H1 (cell line): Measurements from ENCODE around the gene DDN. TPM values are rescaled to one million over a fixed set of nuclear protein-coding genes. Genes with fewer than 3 reads are reported as not detected.

Source experiments
- CTCF ChIA-PET: fragments of 300-600 bp; sonication (Branson Sonifier 250); formaldehyde crosslinking; loops from one replicate; lab custom pipeline; 2021; ENCODE audit not compliant: partially characterized antibody; lab: Charles Lee
- POLR2A ChIA-PET: fragments of 300-600 bp; sonication (Branson Sonifier 250); formaldehyde crosslinking; loops from one replicate; lab custom pipeline; 2021; ENCODE audit warnings: inconsistent platforms; ENCODE audit not compliant: partially characterized antibody; lab: Charles Lee
- DNase-seq, 2 experiments: peaks; one replicate each; pipeline versions ENCODE4 v3.0.0 to v3.0.0-alpha.2; 2010 to 2022; ENCODE audit warnings: low spot score in 2 of 2, low read depth in 1 of 2, mixed read lengths in 1 of 2
- FAIRE-seq: peaks from 2 replicates; lab custom pipeline; 2011; peaks lifted over from hg19 to GRCh38; lab: Jason Lieb, UNC
- H2AFZ ChIP-seq: 2 replicates; pipeline ENCODE4 v1.8.1; 2012; ENCODE audit warnings: low read length, inconsistent platforms
- H2AK5ac ChIP-seq: 2 replicates; pipeline ENCODE4 v1.6.1; 2013; ENCODE audit warnings: low read depth, low read length
- H2BK120ac ChIP-seq: replicated peaks from 2 replicates; pipeline ENCODE3; 2013; ENCODE audit warnings: low read depth, low read length, inconsistent platforms
- H2BK12ac ChIP-seq: 2 replicates; pipeline ENCODE4 v1.6.1; 2013; ENCODE audit warnings: low read depth, low read length
- H2BK15ac ChIP-seq: 2 replicates; pipeline ENCODE4 v1.6.1; 2013; ENCODE audit warnings: low read length
- H2BK20ac ChIP-seq: 2 replicates; pipeline ENCODE4 v1.6.1; 2013; ENCODE audit warnings: low read length
- H2BK5ac ChIP-seq: 2 replicates; pipeline ENCODE4 v1.6.1; 2013; ENCODE audit warnings: low read depth, low read length
- H3K14ac ChIP-seq: 2 replicates; pipeline ENCODE4 v1.6.1; 2013; ENCODE audit warnings: inconsistent platforms; ENCODE audit not compliant: insufficient read length
- H3K18ac ChIP-seq: 2 replicates; pipeline ENCODE4 v1.6.1; 2013; ENCODE audit warnings: low read length; ENCODE audit errors: extremely low read depth
- H3K23ac ChIP-seq: 2 replicates; pipeline ENCODE4 v1.6.1; 2013; ENCODE audit warnings: inconsistent platforms; ENCODE audit not compliant: insufficient read length
- H3K23me2 ChIP-seq: 2 replicates; pipeline ENCODE4 v1.6.1; 2013; ENCODE audit warnings: low read depth, low read length
- H3K27ac ChIP-seq: 2 replicates; pipeline ENCODE4 v1.6.1; 2011; ENCODE audit warnings: low read depth, low read length, inconsistent platforms
- H3K27me3 ChIP-seq, 4 experiments: replicated peaks in 1 of 4; 1 replicate in 1 of 4; 2 replicates in 3 of 4; pipeline versions ENCODE4 v1.6.1 to v1.8.1; 2011 to 2013; ENCODE audit warnings: low read length in 3 of 4, mild to moderate bottlenecking in 3 of 4, inconsistent platforms in 2 of 4, mixed read lengths in 2 of 4, moderate library complexity in 1 of 4; ENCODE audit not compliant: control insufficient read depth in 3 of 4, insufficient read depth in 3 of 4; ENCODE audit errors: extremely low read depth in 1 of 4
- H3K36me3 ChIP-seq, 4 experiments: 2 replicates each; pipeline versions ENCODE4 v1.6.1 to v1.8.1; 2011 to 2013; ENCODE audit warnings: mild to moderate bottlenecking in 4 of 4, low read length in 3 of 4, moderate library complexity in 2 of 4, control low read depth in 1 of 4, inconsistent platforms in 1 of 4; ENCODE audit not compliant: insufficient read depth in 4 of 4, control insufficient read depth in 2 of 4
- H3K4ac ChIP-seq: replicated peaks from 2 replicates; pipeline ENCODE3; 2013; ENCODE audit warnings: low read length, low read depth, mixed read lengths, inconsistent platforms; ENCODE audit not compliant: insufficient read length
- H3K4me1 ChIP-seq, 4 experiments: replicated peaks in 1 of 4; 1 replicate in 1 of 4; 2 replicates in 3 of 4; pipeline versions ENCODE4 v1.6.1 to v1.8.1; 2011 to 2013; ENCODE audit warnings: low read length in 3 of 4, inconsistent platforms in 2 of 4, mixed read lengths in 1 of 4; ENCODE audit not compliant: insufficient read depth in 4 of 4, control insufficient read depth in 3 of 4
- H3K4me2 ChIP-seq, 2 experiments: 2 replicates each; pipeline versions ENCODE4 v1.6.1 to v1.8.1; 2011 to 2013; ENCODE audit warnings: low read depth in 2 of 2, low read length in 2 of 2, control low read depth in 1 of 2, inconsistent platforms in 1 of 2, mild to moderate bottlenecking in 1 of 2; ENCODE audit not compliant: insufficient read depth in 1 of 2
- H3K4me3 ChIP-seq, 4 experiments: fragments of 200-600, 300-600 bp in 1 of 4; sonication (generic), shearing (Covaris generic), sonication (Bioruptor Twin) in 1 of 4; 2 replicates each; pipeline versions ENCODE4 v1.5.1 to v1.8.1; 2011 to 2016; ENCODE audit warnings: low read length in 4 of 4, low read depth in 3 of 4, control low read depth in 2 of 4, inconsistent platforms in 2 of 4, mild to moderate bottlenecking in 2 of 4, mixed read lengths in 1 of 4, moderate library complexity in 1 of 4; ENCODE audit not compliant: insufficient read depth in 2 of 4; ENCODE audit errors: extremely low read depth in 1 of 4
- H3K56ac ChIP-seq: replicated peaks from 2 replicates; pipeline ENCODE3; 2013; ENCODE audit warnings: low read depth, mild to moderate bottlenecking, mixed read lengths, low read length, inconsistent platforms; ENCODE audit not compliant: insufficient read length
- H3K79me1 ChIP-seq: 2 replicates; pipeline ENCODE4 v1.6.1; 2013; ENCODE audit warnings: low read depth, low read length, control low read depth
- H3K79me2 ChIP-seq, 2 experiments: 2 replicates each; pipeline versions ENCODE4 v1.6.1 to v1.8.1; 2012 to 2013; ENCODE audit warnings: low read length in 2 of 2, mild to moderate bottlenecking in 2 of 2, inconsistent platforms in 1 of 2; ENCODE audit not compliant: insufficient read depth in 2 of 2, control insufficient read depth in 1 of 2
- H3K9ac ChIP-seq, 4 experiments: replicated peaks in 1 of 4; 1 replicate in 1 of 4; 2 replicates in 3 of 4; pipeline versions ENCODE4 v1.6.1 to v1.8.1; 2011 to 2013; ENCODE audit warnings: low read depth in 3 of 4, low read length in 3 of 4, control low read depth in 2 of 4, mild to moderate bottlenecking in 2 of 4, moderate library complexity in 2 of 4, inconsistent platforms in 1 of 4; ENCODE audit errors: extremely low read depth in 1 of 4
- H3K9me3 ChIP-seq, 2 experiments: 2 replicates each; pipeline versions ENCODE4 v1.6.1 to v1.8.1; 2012 to 2013; ENCODE audit warnings: mild to moderate bottlenecking in 2 of 2, moderate library complexity in 2 of 2, control low read depth in 1 of 2, inconsistent platforms in 1 of 2, low read depth in 1 of 2, low read length in 1 of 2, mixed read lengths in 1 of 2; ENCODE audit not compliant: insufficient read depth in 2 of 2
- H4K20me1 ChIP-seq, 2 experiments: replicated peaks in 1 of 2; 2 replicates each; pipeline versions ENCODE3 to v1.8.1; 2011 to 2013; ENCODE audit warnings: inconsistent platforms in 2 of 2, low read length in 2 of 2, mild to moderate bottlenecking in 1 of 2; ENCODE audit not compliant: insufficient read depth in 2 of 2, control insufficient read depth in 1 of 2
- H4K5ac ChIP-seq: 2 replicates; pipeline ENCODE4 v1.6.1; 2013; ENCODE audit warnings: low read length, low read depth, mixed read lengths, inconsistent platforms; ENCODE audit not compliant: insufficient read length
- H4K8ac ChIP-seq: 2 replicates; pipeline ENCODE4 v1.8.0; 2013; ENCODE audit warnings: mild to moderate bottlenecking, moderate library complexity, low read length, inconsistent platforms; ENCODE audit not compliant: insufficient read depth; ENCODE audit errors: extremely low read depth
- H4K91ac ChIP-seq: replicated peaks from 2 replicates; pipeline ENCODE3; 2013; ENCODE audit warnings: low read length, mixed read lengths, inconsistent platforms; ENCODE audit not compliant: insufficient read length
- BACH1 ChIP-seq: IDR thresholded peaks from 2 replicates; pipeline ENCODE4 v1.6.1; 2012; ENCODE audit warnings: low read length, improper control_type of control experiment
- CTBP2 ChIP-seq: IDR thresholded peaks from 2 replicates; pipeline ENCODE4 v1.7.0; 2011; ENCODE audit warnings: borderline replicate concordance, mild to moderate bottlenecking, moderate library complexity, mixed read lengths, low read length; ENCODE audit not compliant: insufficient read depth, insufficient read length
- FOSL1 ChIP-seq: IDR thresholded peaks from 2 replicates; pipeline ENCODE4 v1.6.1; 2011; ENCODE audit warnings: mild to moderate bottlenecking, low read depth, low read length, moderate library complexity; ENCODE audit not compliant: insufficient read depth
- HDAC6 ChIP-seq: IDR thresholded peaks from one replicate; pipeline ENCODE4 v1.7.1; 2012; ENCODE audit warnings: low read depth, mild to moderate bottlenecking, inconsistent platforms, low read length, moderate library complexity
- NANOG ChIP-seq: IDR thresholded peaks from 2 replicates; pipeline ENCODE4 v1.6.1; 2011; ENCODE audit warnings: low read length, low read depth, mild to moderate bottlenecking, inconsistent platforms; ENCODE audit not compliant: insufficient read depth, poor library complexity, severe bottlenecking
- POLR2AphosphoS5 ChIP-seq: IDR thresholded peaks from 2 replicates; pipeline ENCODE4 v1.6.1; 2011; ENCODE audit warnings: low read depth, low read length
- SIX5 ChIP-seq: IDR thresholded peaks from 2 replicates; pipeline ENCODE4 v1.6.1; 2011; ENCODE audit warnings: mild to moderate bottlenecking, low read depth, low read length
- TAF7 ChIP-seq: optimal IDR thresholded peaks from 2 replicates; pipeline ENCODE3; 2011; ENCODE audit warnings: low read depth, mild to moderate bottlenecking, inconsistent platforms, low read length, moderate library complexity, borderline replicate concordance
- WGBS, 2 experiments: shearing (Covaris generic) in 1 of 2; methylation state at CpG; one replicate each; pipeline versions ENCODE4 v1.1.6 to v1.1.7; 2013 to 2015; ENCODE audit warnings: low lambda C conversion rate in 2 of 2, mixed read lengths in 2 of 2, inconsistent platforms in 1 of 2, low coverage in 1 of 2, missing lambda C conversion rate in 1 of 2; ENCODE audit not compliant: insufficient replicate concordance in 2 of 2, insufficient coverage in 1 of 2, insufficient read length in 1 of 2; ENCODE audit errors: extremely low coverage in 1 of 2, missing lambda C conversion rate in 1 of 2; 5-methylcytosine and 5-hydroxymethylcytosine counted together
- polyA plus RNA-seq, 7 experiments: library from polyadenylated mRNA; depleted of rRNA in 3 of 7; stranded (reverse) in 5 of 7; unstranded in 2 of 7; fragments of >200 nt in 5 of 7; fragments of 200-250 nt in 2 of 7; gene quantifications; 1 replicate in 5 of 7; 2 replicates in 1 of 7; 4 replicates in 1 of 7; pipeline versions ENCODE4 v1.2.1 to v1.2.3, GENCODE V29; 2011 to 2013; ENCODE audit warnings: missing spikeins in 2 of 7, mixed read lengths in 2 of 7
- total RNA-seq: library from RNA; stranded (reverse); fragmentation: NEBNext Ultra II Directional; extraction: Animal tissue kit (Norgen Biotek cat#: 25700); gene quantifications from 2 replicates; pipeline ENCODE4 v1.2.1, GENCODE V29; 2021
- TF ChIP-seq, protein P1 (sequence below): IDR thresholded peaks from 2 replicates; pipeline ENCODE4 v1.6.1; 2011; ENCODE audit warnings: low read depth, mild to moderate bottlenecking, low read length; ENCODE audit not compliant: insufficient read depth
- TF ChIP-seq, protein P2 (sequence below): IDR thresholded peaks from 2 replicates; pipeline ENCODE4 v1.6.1; 2012; ENCODE audit warnings: inconsistent platforms
- TF ChIP-seq, protein P3 (sequence below): IDR thresholded peaks from 2 replicates; pipeline ENCODE4 v1.6.1; 2012; ENCODE audit warnings: low read length, inconsistent platforms

Gene DDN
- total and polyA plus RNA-seq, 2 of the 8 experiments (the other 6 are each of a cell fraction or from before 2014, with no cell fraction given), result 0.14 to 0.30 TPM

DNA sequence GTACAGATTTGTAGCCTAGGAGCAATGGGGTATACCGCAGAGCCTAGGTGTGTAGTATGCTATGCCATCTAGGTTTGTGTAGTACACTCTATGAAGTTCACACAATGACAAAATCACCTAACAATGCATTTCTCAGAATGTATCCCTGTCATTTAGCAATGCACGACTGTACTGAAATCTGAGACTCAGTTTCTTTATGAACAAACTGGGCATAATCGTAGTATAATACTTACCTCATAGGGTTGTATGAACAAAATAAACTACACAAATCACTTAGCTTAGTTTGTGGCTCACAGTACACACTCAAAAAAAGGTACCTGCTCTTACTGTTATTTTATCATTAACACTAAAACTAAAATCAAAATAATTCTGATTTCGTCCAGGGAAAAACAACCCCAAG is 26.3 kb upstream of the DDN start:
- no peak overlapping the region for H3K14ac ChIP-seq
- H4K8ac ChIP-seq, result no peak overlapping the region
- no peak overlapping the region for H2BK15ac ChIP-seq
- H3K79me2 ChIP-seq, result no peaks in the 10 kb centered on the region
- no peak overlapping the region for H2BK5ac ChIP-seq
- H3K4me3 ChIP-seq, result no peak overlapping the region
- H3K9ac ChIP-seq, result no peak overlapping the region
- H3K36me3 ChIP-seq, result peaks cover 35 to 83% (median 67%) of the 10 kb centered on the region in 4 experiments; a peak in 7 of 8 replicates
- H3K4me2 ChIP-seq, result no peak overlapping the region
- H3K9me3 ChIP-seq, result no peaks in the 10 kb centered on the region
- H2AFZ ChIP-seq, result no peak overlapping the region
- no peak overlapping the region for H4K91ac ChIP-seq
- no peak overlapping the region for H3K18ac ChIP-seq
- peaks cover 6 to 8% of the 10 kb centered on the region in 2 experiments for H4K20me1 ChIP-seq
- no peak overlapping the region for H2BK12ac ChIP-seq
- no peak overlapping the region for H3K27ac ChIP-seq
- WGBS, 2 experiments, result 92% methylated on average over 4 of the region's 4 CpGs; no CpG with 5 or more reads in 1 of the 2 experiments
- no peak overlapping the region for H2BK120ac ChIP-seq
- CTCF ChIA-PET, result interaction anchor here (0.9 to 4.9 kb wide), 5 partner anchors 10 to 29 kb away, joined by 3 to 43 read pairs (median 3); no protein-coding TSS in a partner anchor
- no peak overlapping the region for H3K56ac ChIP-seq
- H4K5ac ChIP-seq, result no peak overlapping the region
- H3K4ac ChIP-seq, result no peak overlapping the region
- no peaks in the 10 kb centered on the region for H3K23me2 ChIP-seq
- no peaks in the 10 kb centered on the region; the same call in 1 of the 2 replicates for H3K79me1 ChIP-seq
- H3K23ac ChIP-seq, result no peak overlapping the region
- H3K4me1 ChIP-seq, result no peaks in the 10 kb centered on the region
- no peak overlapping the region for H2BK20ac ChIP-seq
- DNase-seq, result no peak
- H2AK5ac ChIP-seq, result no peak overlapping the region
- POLR2A ChIA-PET, result interaction anchor here (0.6 to 22.2 kb wide), 2 partner anchors 10 to 15 kb away, joined by 3 to 339 read pairs; no protein-coding TSS in a partner anchor
- H3K27me3 ChIP-seq, result no peaks in the 10 kb centered on the region
- FAIRE-seq, result no peak
- TF ChIP-seq HDAC6 (no peak), BACH1 (no peak), TAF7 (no peak), SIX5 (no peak), NANOG (no peak), FOSL1 (no peak), POLR2AphosphoS5 (no peak), CTBP2 (no peak)
- TF ChIP-seq, protein P1, sequence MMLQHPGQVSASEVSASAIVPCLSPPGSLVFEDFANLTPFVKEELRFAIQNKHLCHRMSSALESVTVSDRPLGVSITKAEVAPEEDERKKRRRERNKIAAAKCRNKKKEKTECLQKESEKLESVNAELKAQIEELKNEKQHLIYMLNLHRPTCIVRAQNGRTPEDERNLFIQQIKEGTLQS, result no peak
- TF ChIP-seq, protein P2, sequence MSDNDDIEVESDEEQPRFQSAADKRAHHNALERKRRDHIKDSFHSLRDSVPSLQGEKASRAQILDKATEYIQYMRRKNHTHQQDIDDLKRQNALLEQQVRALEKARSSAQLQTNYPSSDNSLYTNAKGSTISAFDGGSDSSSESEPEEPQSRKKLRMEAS, result no peak
- TF ChIP-seq, protein P3, sequence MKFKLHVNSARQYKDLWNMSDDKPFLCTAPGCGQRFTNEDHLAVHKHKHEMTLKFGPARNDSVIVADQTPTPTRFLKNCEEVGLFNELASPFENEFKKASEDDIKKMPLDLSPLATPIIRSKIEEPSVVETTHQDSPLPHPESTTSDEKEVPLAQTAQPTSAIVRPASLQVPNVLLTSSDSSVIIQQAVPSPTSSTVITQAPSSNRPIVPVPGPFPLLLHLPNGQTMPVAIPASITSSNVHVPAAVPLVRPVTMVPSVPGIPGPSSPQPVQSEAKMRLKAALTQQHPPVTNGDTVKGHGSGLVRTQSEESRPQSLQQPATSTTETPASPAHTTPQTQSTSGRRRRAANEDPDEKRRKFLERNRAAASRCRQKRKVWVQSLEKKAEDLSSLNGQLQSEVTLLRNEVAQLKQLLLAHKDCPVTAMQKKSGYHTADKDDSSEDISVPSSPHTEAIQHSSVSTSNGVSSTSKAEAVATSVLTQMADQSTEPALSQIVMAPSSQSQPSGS, result no peak
